ENCODE data around the gene NXF3. TPM values are rescaled to one million over a fixed set of nuclear protein-coding genes. Genes with fewer than 3 reads are reported as not detected.
"Not testable (repeated sequence)": the region's sequence is repeated elsewhere in the genome, so short reads cannot be mapped to it uniquely, and the experiment has no call there.

Gene NXF3
- total RNA-seq, result under 1 TPM; 0.49 to 0.54 TPM

GRCh38 chrX:103092942-103093341 is at the start of gene NXF3:
NXF3 (minus strand) TSS chrX:103093143; CDS start chrX:103093023, 120 bp downstream.
- TF ChIP-seq CTCF (IDR thresholded peaks at IDR 0.05), result no peak

GRCh38 chrX:103136528-103136927 is 43.6 kb upstream of the NXF3 start:
- DNase-seq (ENCODE audit: low spot score); ATAC-seq (ENCODE audit: insufficient number of reproducible peaks, low FRiP score, low read depth); H3K4me3 ChIP-seq; H3K4me1 ChIP-seq (ENCODE audit: control insufficient read depth in 1 of 2, low read depth in 2 of 2); H3K36me3 ChIP-seq; H3K27me3 ChIP-seq (replicated peaks; ENCODE audit: insufficient read depth); H3K9me3 ChIP-seq; H3K27ac ChIP-seq: not testable (repeated sequence)

More at GRCh38 chrX:103092942-103093341, at the start of gene NXF3:
- no peaks in the 10 kb centered on the region for H3K9me3 ChIP-seq
- H3K27me3 ChIP-seq (replicated peaks; ENCODE audit: insufficient read depth), result no peaks in the 10 kb centered on the region
- DNase-seq (ENCODE audit: low spot score) (no peak), ATAC-seq (ENCODE audit: insufficient number of reproducible peaks, low FRiP score, low read depth) (no peak)
- H3K36me3 ChIP-seq, result no peaks in the 10 kb centered on the region
- H3K4me3 ChIP-seq, result no peak within 1 kb of the TSS
- H3K27ac ChIP-seq, result no peak within 1 kb of the TSS
- H3K4me1 ChIP-seq (ENCODE audit: control insufficient read depth in 1 of 2, low read depth in 2 of 2), result no peaks in the 10 kb centered on the region

- H3K27me3 ChIP-seq (replicated peaks; ENCODE audit: insufficient read depth), result no peaks in the 10 kb centered on the region
- no peaks in the 10 kb centered on the region for H3K4me1 ChIP-seq (ENCODE audit: control insufficient read depth in 1 of 2, low read depth in 2 of 2)
- H3K36me3 ChIP-seq, result no peaks in the 10 kb centered on the region
- ATAC-seq (ENCODE audit: insufficient number of reproducible peaks, low FRiP score, low read depth) (no peak), DNase-seq (ENCODE audit: low spot score) (no peak)
- no peak overlapping the region for H3K4me3 ChIP-seq
- H3K9me3 ChIP-seq, result no peaks in the 10 kb centered on the region
- H3K27ac ChIP-seq, result no peak overlapping the region
- no peak for TF ChIP-seq CTCF (IDR thresholded peaks at IDR 0.05)
These were observed 31.3 kb upstream of the NXF3 start for GRCh38 chrX:103124284-103124683.

- H3K27ac ChIP-seq, result no peak overlapping the region
- ATAC-seq (ENCODE audit: insufficient number of reproducible peaks, low FRiP score, low read depth) (no peak), DNase-seq (ENCODE audit: low spot score) (no peak)
These were observed 27.8 kb upstream of the NXF3 start for GRCh38 chrX:103120748-103121147.

GRCh38 chrX:103116970-103117369 is 24.0 kb upstream of the NXF3 start:
- H3K4me3 ChIP-seq; H3K9me3 ChIP-seq; DNase-seq (ENCODE audit: low spot score); H3K27me3 ChIP-seq (replicated peaks; ENCODE audit: insufficient read depth); H3K27ac ChIP-seq; ATAC-seq (ENCODE audit: insufficient number of reproducible peaks, low FRiP score, low read depth); H3K36me3 ChIP-seq; H3K4me1 ChIP-seq (ENCODE audit: control insufficient read depth in 1 of 2, low read depth in 2 of 2): not testable (repeated sequence)

More at GRCh38 chrX:103120748-103121147, 27.8 kb upstream of the NXF3 start:
- no peak for TF ChIP-seq CTCF (IDR thresholded peaks at IDR 0.05)
- H3K27me3 ChIP-seq (replicated peaks; ENCODE audit: insufficient read depth), result no peaks in the 10 kb centered on the region
- H3K4me1 ChIP-seq (ENCODE audit: control insufficient read depth in 1 of 2, low read depth in 2 of 2), result no peaks in the 10 kb centered on the region
- no peak overlapping the region for H3K4me3 ChIP-seq
- H3K36me3 ChIP-seq, result no peaks in the 10 kb centered on the region
- H3K9me3 ChIP-seq, result no peaks in the 10 kb centered on the region

GRCh38 chrX:103109497-103109896 is 16.6 kb upstream of the NXF3 start:
- not testable (repeated sequence) for ATAC-seq (ENCODE audit: insufficient number of reproducible peaks, low FRiP score, low read depth)

GRCh38 chrX:103107836-103108235 is 14.9 kb upstream of the NXF3 start:
- H3K36me3 ChIP-seq, result no peaks in the 10 kb centered on the region
- no peaks in the 10 kb centered on the region for H3K9me3 ChIP-seq
- ATAC-seq (ENCODE audit: insufficient number of reproducible peaks, low FRiP score, low read depth) (no peak), DNase-seq (ENCODE audit: low spot score) (no peak)
- no peak for TF ChIP-seq CTCF (IDR thresholded peaks at IDR 0.05)
- H3K4me1 ChIP-seq (ENCODE audit: control insufficient read depth in 1 of 2, low read depth in 2 of 2), result no peaks in the 10 kb centered on the region
- no peak overlapping the region for H3K4me3 ChIP-seq
- no peaks in the 10 kb centered on the region for H3K27me3 ChIP-seq (replicated peaks; ENCODE audit: insufficient read depth)
- H3K27ac ChIP-seq, result no peak overlapping the region

More at GRCh38 chrX:103109497-103109896, 16.6 kb upstream of the NXF3 start:
- not testable (repeated sequence) for H3K4me3 ChIP-seq; H3K36me3 ChIP-seq; H3K4me1 ChIP-seq (ENCODE audit: control insufficient read depth in 1 of 2, low read depth in 2 of 2); DNase-seq (ENCODE audit: low spot score); H3K27me3 ChIP-seq (replicated peaks; ENCODE audit: insufficient read depth); H3K9me3 ChIP-seq; H3K27ac ChIP-seq

- ATAC-seq (ENCODE audit: insufficient number of reproducible peaks, low FRiP score, low read depth); H3K36me3 ChIP-seq; H3K27me3 ChIP-seq (replicated peaks; ENCODE audit: insufficient read depth); H3K9me3 ChIP-seq; H3K27ac ChIP-seq; DNase-seq (ENCODE audit: low spot score); H3K4me3 ChIP-seq; H3K4me1 ChIP-seq (ENCODE audit: control insufficient read depth in 1 of 2, low read depth in 2 of 2): not testable (repeated sequence)
These were observed 14.3 kb upstream of the NXF3 start for GRCh38 chrX:103107227-103107737.

- not testable (repeated sequence) for H3K36me3 ChIP-seq; ATAC-seq (ENCODE audit: insufficient number of reproducible peaks, low FRiP score, low read depth); H3K4me3 ChIP-seq; H3K27ac ChIP-seq; H3K4me1 ChIP-seq (ENCODE audit: control insufficient read depth in 1 of 2, low read depth in 2 of 2); H3K9me3 ChIP-seq; H3K27me3 ChIP-seq (replicated peaks; ENCODE audit: insufficient read depth); DNase-seq (ENCODE audit: low spot score)
These were observed 11.4 kb upstream of the NXF3 start for GRCh38 chrX:103104370-103104769.

Data from thoracic aorta (tissue), 2 donors.